ENCODE measurements around the gene GLYR1.

Gene GLYR1

DNA sequence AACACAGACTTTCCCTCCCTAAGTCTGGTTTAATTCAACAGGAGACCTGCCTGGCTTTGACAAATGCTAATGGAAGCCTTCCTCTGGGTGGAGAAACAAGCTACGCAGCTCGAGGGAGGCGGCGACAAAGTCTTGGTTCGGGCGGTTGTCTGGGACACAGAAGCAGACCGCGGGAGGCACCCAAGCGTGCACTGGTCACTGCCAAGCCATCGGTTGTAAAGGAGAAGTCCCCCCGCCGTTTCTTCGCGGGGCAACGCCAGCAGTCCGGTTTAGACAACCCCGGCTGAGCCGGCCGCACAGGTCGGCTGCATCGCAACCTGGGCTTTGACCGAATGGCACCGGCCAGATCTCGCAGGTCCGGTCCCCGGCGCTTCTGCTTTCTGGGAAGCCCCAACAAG, 586 bp downstream of the GLYR1 start:
- DNase-seq: no peak

DNA sequence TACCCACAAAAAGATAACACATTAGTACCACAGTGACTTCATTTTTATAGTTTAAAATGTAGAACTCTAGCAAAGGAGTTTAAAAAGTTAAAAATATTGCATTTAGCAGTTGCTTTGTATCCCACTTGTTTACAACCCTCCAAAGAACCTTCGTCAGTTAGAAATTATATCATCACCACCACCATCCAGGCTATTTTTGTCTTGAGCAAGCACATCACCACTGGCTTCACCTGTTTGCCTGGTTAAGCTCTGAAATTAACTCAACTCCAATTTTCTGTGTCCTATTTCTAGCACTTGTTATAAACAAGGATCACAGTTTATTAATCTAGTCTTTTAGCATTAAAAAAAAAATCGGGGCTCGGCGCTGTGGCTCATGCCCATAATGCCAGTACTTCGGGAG, 6.1 kb downstream of the GLYR1 start:
- no peak for DNase-seq

DNA sequence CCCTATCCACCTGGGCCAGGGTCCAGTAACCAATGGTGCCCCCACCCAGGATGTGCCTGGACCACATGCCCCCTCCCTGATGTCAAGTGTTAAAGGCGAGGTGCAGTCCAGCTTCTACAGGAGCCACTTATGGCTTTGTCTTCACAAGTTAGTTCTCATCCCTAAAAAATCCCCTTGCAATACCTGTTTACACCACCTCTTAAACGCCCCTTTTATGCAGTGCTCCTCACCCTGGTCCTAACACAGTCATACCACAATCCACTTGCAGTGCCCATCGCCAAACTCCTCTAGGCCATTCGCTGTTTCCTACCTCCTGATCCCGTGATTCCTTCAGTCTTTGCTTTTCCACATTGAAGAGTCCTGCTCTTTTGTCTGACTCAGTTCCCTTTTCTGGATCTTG, 7.1 kb downstream of the GLYR1 start:
- no peak for DNase-seq

DNA sequence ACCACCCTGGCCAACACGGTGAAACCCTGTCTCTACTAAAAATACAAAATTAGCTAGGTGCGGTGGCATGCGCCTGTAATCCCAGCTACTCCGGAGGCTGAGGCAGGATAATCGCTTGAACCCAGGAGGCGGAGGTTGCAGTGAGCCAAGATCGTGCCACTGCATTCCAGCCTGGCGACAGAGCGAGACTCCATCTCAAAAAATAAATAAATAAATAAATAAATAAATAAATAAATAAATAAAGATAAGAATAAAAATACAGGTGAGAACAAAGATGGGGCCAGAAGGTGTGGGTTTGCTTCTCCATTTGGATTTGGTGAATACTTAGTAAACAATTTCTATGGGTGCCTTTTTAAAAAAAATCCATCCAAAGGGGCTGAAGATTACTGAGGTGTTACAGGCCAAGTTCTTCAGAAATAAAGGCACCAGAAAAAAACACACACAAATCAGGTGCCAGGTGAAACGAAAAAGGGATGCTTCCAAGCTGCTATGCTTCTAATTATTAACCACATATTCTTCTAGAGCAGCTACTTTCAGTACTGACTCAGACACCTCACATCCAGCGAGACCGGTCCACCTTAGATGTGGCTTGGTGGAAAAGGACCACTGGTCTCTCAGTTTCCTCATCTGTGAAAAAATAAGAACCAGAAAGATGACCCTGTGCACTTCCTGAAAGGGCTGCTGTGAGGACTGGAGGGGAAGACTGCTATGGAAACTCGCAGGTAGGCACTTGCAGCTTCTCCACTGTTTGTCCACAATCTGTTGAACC, 9.2 kb downstream of the GLYR1 start:
- no peak for DNase-seq

DNA sequence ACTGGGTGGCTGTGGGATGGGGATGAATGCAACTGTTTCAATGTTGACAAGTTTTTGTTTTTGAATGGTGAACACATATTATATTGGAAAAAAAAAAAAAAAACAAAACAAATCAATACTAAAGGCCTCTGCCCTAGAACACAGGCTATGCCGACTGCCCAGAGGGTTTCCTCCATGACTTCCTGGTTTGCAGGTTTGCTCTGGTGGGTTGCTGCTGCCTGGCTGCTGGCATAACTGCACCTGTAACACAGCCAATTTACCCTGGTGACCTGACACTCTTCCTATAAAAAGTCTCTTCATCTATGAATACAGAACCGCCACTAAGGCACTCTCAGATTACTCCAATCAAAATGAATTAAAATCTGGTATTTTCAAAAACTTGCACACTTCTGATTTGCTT, 10.4 kb downstream of the GLYR1 start:
- DNase-seq: no peak

DNA sequence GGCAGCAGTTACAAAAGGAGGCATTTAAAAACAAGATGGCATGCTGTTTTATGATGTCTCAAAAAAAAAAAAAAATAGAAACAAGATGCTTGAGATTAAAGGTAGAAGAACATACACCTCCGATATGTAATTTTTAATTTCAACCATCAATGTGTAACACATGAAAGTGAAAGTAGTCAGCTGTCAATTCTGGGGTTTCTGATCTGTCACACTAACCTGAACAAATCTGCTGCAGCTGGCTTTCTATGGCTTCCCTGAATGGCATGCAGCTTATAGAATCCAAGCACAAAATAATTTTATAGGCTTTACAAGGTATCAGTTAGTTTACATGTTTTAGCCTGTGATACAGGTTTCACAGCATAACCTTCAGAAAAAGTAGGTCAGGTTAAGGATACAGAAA, 13.5 kb downstream of the GLYR1 start:
- DNase-seq: no peak

DNA sequence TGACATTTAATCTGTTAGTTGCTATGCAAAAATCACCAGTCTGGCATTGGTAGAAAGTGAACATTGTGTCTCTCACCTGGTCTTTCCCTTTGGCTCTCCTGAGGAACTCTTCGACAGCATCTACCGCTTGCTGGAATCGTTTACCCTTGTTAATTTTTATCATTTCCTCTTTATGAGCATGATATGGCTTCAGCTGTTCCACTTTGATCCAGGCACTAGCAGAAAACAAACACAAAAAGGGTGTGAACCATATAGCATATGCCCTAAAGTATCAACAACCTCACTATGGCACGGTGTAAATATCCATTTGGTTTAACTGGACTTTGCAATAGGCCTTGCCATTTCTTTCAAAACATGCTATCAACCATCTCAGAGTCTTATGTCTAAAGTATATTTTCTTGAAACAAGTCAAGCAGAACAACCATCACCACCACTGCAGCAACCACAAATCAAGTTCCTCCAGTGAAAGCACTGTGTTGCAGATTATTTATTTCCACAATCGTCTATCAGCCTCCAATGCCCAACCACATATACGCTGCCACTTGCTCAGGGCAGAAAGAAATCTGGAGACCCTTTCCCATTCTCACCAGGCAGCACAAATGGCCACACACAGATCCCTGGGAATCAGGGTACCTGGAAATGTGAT, 14.3 kb downstream of the GLYR1 start:
- DNase-seq: no peak

DNA sequence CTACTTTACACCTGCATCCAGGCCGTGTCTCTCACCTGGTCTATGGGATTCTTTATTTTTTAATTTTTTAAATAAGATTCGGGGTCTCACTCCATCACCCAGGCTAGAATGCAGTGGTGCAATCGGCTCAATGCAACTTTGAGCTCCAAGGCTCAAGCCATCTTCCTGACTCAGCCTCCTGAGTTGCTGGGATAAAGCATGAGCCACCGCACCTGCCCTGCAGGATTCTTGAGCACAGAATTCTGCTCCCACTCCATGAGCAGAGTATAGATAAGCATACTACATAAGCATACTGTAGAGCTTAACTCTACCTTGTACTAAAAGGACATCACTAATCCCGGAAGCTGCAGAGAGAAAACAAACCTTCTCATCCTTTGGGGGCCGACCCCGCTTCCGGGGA, 15.5 kb downstream of the GLYR1 start:
- DNase-seq: no peak

DNA sequence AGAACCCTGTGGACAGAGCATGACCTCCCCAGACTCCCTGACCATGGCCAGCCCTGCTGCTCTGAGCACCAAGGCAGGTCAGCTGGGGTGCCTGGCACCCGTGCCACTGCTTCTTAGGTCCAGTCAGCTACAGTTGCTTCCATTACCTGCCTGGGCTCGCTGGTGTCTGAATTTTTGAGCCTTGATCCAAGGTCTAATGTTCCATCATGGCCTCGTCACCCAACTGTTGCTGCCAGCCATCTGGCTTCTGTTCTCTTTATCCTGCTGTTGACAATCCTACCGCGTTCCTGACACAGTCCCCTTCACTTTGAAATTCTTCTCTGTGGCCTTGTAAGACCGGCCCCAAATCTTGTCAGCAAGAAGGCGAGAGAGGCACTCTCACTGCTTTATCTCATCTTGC, 16.7 kb downstream of the GLYR1 start:
- no peak for DNase-seq

DNA sequence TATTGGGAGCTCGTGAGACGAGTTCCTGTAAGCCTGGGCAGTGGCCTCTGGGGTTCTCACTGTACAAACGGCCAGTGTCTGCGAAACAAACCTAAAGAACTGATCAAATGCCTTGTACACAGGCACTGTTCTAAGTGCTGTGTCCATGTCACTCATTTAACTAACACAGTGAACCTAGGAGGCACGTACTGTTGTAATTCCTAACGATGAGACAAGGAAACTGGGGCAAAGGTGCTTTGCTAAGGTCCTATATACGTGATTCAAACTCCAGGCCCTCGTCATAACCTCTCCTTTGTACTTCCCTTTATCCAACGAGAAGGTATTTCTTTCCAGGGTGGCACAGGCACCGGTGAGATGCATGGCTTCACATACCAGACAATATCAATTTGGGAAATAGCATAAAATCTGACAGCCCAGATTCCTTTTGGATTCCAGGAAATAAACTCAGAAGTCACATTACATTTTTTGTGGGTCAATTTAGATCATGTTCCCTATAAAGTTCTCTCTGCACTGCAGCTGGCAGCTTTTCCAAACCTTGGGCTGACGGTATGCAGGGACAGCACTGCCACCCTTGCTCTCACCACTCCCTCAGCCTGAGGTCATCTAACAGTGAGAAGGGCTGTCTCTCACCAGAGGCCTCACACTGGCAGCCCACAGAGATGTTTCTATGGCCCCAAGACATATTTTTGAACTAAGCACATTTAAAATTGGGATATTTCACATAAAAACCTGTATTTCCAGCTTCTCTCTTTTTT, 18.3 kb downstream of the GLYR1 start:
- DNase-seq: no peak

DNA sequence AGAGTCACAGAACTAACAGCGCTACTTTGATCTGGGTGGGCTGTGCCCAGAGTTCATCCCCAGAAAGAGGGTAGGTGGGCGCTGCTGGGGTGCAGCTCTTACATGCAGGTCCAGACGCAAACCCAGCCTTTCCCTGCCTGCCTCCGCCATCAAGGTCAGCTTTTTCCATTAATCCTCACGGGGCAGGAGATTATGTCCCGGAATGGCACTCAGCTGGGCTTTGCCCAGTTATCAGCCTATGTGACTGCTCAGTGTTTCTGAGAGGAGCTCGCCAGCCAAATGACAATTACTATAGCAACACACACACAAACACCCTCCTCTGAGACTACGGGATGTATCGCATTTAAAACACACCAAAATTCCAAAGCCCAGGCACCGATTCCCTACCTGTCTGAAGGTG, 20.1 kb downstream of the GLYR1 start:
- DNase-seq: no peak

DNA sequence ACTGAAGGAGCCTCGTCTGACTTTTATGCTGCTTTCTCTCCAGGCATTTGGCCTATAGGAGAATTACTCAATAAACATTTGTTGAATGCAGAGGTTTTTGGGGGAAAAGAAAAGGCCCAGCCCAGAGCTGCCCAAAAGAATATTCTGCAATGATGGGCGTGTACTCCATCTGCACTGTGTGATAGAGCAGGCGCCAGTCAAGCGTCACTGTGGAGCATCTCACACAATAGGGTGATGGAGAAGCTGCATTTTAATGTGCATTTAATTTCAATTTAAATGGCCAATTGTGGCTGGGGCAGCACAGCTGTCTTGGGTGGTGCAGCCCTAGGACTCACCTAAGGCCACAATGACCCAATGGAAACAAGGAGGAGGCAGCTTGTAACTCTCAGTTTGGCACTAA, 20.6 kb downstream of the GLYR1 start:
- no peak for DNase-seq

DNA sequence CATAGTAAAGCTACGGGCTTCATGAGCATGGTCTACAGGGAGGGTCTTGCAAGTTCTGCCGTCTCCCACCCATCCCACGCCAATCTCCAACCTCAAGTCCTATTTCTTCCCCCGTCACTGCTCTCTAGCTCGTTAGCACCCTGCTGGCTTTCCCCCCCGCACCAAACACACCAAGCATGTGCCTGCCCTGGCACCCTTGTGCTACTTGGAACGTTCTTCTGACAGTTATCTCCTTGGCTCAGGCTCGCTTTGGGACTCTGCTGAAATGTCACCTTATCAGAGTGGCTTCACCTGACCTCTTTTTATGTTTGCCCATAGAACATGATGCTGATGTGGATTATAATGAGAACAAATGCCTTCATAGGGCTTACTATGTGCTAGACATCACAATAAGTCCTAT, 21.9 kb downstream of the GLYR1 start:
- DNase-seq: no peak

DNA sequence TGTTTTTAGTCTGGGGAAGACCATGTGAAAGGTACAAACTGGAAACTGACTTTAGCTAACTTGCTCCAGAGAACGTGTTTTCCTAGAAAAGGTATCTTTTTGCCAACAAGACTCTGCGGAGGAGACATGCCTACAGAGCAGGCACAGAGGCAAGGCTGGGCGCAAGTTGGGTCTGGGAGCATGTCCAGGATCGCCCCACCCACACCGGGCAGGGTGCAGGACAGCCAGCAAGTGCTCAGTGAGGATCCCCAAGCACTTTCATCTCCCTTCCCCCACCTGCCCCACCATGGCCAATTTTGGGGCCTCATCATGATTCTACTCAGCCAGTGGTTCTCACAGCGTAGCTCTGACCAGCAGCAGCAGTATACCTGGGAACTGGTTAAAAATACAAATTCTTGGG, 26.4 kb downstream of the GLYR1 start:
- DNase-seq: no peak

DNA sequence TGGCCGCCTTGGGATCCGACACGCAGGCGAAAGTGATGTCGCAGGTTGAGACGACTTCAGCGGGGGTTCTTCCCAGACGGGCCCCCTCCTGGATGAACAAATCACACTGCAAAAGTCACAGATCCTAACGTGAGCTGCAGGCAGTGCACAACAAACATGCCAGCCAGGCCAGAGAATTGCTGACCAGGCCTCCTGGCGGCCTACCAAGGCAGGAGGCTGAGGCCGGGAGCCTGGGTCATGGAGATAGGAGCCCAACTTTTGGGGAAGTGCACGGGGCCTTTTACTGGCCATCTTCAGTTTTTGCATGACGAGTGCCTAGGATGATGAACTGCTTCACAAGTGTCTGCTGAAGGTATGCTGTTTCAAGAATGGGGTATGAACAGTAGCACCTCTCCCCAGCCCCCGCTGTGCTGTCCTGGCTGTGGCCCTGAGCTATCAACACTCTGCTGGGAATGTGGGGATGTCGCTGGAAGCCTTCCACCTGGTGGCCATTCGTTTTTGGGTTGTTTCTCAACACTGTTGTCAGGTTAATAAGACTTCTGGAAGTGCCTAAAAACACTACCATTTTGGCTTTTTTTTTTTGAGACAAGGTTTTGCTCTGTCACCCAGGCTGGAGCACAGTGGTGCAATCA, 32.4 kb downstream of the GLYR1 start:
- no peak for DNase-seq

DNA sequence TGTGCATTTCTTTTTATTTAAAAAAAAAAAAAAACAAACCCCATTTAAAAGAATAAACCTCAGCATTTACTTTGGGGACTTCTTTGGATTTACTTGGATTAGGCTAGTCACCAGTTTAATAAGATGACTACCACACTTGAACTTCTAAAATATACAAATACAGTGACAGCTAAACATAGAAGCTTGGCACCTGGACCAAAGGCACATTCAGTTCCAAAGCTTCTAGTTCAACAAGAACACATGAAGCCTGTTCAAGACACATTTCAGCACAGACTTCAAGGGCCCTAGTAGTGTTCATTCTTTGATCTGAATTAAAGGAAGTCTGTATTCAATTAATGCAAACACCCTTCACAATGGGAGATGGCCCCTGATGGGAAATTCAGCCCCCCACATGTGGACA, 33.0 kb downstream of the GLYR1 start:
- no peak for DNase-seq

DNA sequence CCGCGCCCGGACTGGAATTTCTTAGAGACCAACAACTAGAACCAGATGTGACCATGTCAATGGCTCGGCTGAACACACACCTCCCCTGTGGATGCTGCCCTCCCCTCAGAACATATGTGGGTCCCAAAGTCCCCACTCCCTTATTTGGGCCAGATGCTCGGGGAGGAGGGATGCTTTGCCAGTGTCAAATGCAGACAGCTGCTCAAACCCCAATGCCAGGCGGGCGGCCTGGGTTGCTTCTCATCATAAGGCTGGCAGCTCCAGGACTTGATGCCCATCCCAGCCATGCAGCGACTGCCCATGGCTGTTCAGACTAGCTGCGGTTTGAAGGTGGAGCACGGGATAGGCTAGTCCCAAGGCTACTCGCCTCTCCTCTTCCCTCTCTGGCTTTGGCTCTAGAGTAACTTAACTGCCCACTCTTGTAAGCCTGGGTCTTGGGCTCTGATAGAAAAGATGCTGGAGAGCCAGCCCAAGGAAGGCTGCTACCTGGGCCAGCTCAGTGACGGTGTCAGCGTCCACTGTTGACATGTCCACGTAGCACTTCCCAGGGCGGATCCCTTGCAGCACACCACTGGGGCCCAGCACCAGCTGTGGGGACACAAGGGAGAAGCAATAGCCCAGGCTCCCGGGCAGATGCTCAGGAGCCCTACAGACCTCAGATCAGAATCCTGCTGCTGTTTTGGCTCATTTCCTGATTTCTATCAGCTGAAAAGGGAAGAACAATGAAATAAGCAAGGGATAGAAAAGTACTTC, 33.7 kb downstream of the GLYR1 start:
- no peak for DNase-seq

DNA sequence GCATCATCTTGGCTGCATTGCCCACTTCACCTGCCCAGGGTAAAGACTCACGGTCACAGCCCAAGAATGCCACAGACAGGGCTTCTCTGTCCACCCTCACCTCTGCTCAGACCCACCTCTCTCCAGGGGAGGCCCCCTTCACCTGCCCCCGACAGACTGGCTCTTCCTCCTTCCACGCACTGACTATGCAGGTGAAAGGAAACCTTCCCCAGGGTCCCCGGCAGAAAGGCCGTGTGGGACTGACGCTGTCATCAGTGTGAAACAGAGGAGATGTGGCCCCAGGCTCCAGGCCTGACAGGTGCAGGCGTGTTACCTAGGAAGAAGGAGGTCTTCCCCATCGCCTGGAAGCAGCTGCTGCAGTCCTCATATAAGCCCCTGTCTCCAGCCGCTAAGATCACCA, 35.3 kb downstream of the GLYR1 start:
- no peak for DNase-seq

DNA sequence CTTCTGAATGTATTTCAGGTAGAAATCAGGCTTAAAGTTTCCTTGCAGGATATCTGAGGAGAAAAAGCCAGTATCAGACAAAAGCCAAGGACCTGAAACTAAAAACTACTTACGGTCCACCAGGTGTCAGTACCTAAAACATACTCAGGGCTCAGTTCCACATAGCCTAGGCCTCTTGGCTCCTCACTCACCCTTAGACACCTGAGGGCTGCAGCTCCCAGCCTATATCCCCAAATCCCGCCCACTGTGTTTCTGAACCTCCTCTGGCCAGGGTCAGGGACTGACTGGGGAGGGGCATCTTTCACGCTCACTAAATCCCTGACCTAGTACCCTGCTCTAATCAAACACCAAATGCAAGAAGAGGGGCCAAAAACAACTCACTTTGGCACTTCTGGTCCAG, 35.8 kb downstream of the GLYR1 start:
- DNase-seq: no peak

DNA sequence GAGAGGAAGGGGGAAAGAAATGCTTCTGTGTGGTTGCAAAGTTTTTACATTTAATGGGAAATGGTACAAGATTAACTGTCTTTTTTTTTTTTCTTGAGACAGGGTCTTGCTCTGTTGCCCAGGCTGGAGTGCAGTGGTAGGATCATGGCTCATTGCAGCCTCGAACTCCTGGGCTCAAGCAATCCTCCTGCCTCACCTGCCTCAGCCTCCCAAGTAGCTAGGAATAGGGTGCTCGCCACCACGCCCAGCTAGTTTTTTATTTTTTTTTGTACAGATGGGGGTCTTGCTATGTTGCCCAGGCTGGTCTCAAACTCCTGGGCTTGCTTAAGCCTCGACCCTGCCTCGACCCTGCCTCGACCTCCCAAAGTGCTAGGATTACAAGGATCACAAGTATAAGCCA, 40.8 kb downstream of the GLYR1 start:
- DNase-seq: no peak

DNA sequence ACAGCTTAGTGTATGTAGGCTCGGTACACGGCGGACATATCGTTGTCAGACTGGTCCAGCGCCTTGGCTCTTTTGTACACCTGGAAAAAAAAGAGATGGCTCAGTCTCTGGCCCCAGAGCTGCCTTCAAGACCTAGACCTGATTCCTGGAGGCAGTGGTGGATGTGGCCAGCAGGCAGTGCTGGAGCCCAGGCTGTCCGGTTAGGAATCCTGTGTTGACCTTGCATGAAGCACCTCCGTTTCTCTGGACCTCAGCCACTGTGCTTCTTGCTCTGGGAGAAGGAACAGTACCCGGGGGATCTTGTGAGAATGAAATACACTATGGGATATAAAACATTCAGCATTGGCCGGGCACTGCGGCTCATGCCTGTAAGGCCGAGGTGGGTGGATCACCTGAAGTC, 41.9 kb downstream of the GLYR1 start:
- DNase-seq: no peak

DNA sequence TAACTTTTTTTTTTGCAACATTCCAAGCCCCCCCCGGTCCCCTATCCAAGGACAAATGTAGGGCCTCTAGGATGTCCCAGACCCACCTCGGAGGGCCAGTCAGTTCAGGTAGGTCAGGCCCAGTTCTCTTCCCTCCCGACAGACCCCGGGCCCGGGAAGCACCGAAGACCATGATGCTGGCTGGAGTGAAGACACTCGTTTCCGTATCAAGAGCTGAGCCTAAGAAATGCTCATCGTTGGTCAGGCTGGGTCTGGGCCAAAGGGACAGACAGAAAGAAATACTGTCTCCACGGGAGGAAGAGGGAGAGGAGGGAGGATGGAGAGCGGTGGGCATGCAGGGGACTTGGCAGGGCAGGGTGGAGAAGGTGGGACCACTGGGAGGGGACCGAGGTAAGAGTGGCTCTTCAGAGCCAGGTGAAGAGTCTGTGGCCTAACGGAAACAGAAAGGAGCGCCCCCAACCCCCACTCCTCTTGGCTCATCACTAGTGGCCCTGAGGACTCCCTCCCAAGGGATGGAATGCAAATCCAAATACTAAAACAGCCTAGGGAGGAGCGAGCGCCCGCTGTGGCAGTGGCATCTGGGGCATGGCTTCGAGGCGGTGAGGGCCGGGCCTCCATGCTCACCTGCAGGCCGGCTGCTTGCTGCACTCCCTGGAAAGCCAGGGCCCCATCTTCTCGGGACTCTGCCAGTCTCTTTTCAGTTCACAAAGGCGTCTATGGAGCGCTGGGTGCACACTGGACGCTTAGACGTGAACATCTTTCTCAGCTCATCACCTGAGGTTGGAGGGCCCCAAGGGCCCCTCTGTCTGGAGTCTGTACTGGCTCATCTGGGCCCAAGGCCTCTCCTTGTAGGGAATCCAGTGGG, 43.0 kb downstream of the GLYR1 start:
- DNase-seq: no peak

All from NCI-H2227 treated with DMSO at 0.1 percent for 48 hours (cell line).